K562 (cell line): Measurements from ENCODE around the gene ZNF17. TPM values are rescaled to one million over a fixed set of nuclear protein-coding genes. Genes with fewer than 3 reads are reported as not detected.

Experiments used
- AFF1 ChIP-seq, 2 experiments: fragments of 450-650 bp; IDR thresholded peaks; 2 replicates each; pipeline ENCODE4 v1.6.1; 2018; ENCODE audit warnings: mild to moderate bottlenecking in 2 of 2, low read depth in 1 of 2; ENCODE audit not compliant: partially characterized antibody in 2 of 2
- ATF6 ChIP-seq: sonication (generic); formaldehyde crosslinking; IDR thresholded peaks from 2 replicates; pipeline ENCODE4 v1.4.0; 2020; ENCODE audit warnings: mild to moderate bottlenecking, missing genetic modification reagents
- CXXC5 ChIP-seq: fragments of 250-450 bp; sonication (Bioruptor Pico); IDR thresholded peaks from 2 replicates; pipeline ENCODE4 v1.8.0; 2022; ENCODE audit warnings: inconsistent platforms, mild to moderate bottlenecking, moderate library complexity
- E2F6 ChIP-seq, 2 experiments: IDR thresholded peaks; 2 replicates each; pipeline ENCODE4 v1.6.1; 2011; ENCODE audit warnings: borderline replicate concordance in 1 of 2, control low read depth in 1 of 2, low read depth in 1 of 2, low read length in 1 of 2, mild to moderate bottlenecking in 1 of 2, mixed read lengths in 1 of 2, moderate library complexity in 1 of 2; ENCODE audit not compliant: insufficient read depth in 1 of 2, insufficient read length in 1 of 2, poor library complexity in 1 of 2, severe bottlenecking in 1 of 2; ENCODE audit errors: extremely low read depth in 1 of 2
- ESRRA ChIP-seq: fragments of 450-650 bp; IDR thresholded peaks from 2 replicates; pipeline ENCODE4 v1.6.1; 2014; ENCODE audit warnings: low read depth, mild to moderate bottlenecking, moderate library complexity, borderline replicate concordance
- ETV1 ChIP-seq: fragments of 450-650 bp; conservative IDR thresholded peaks from 2 replicates; pipeline ENCODE4 v1.6.1; 2016; ENCODE audit warnings: missing genetic modification characterization, control low read depth, low read depth, missing compliant biosample characterization
- EZH2 ChIP-seq: IDR thresholded peaks from 2 replicates; pipeline ENCODE4 v1.6.1; 2012; ENCODE audit warnings: low read depth, mild to moderate bottlenecking, inconsistent platforms, low read length, borderline replicate concordance
- GABPB1 ChIP-seq: sonication (generic); formaldehyde crosslinking; IDR thresholded peaks from 2 replicates; pipeline ENCODE4 v1.8.0; 2022; ENCODE audit warnings: mild to moderate bottlenecking, missing genetic modification reagents
- MEF2A ChIP-seq: IDR thresholded peaks from 2 replicates; pipeline ENCODE4 v1.6.1; 2011; ENCODE audit warnings: low read depth, mild to moderate bottlenecking, low read length, moderate library complexity; ENCODE audit not compliant: control insufficient read depth
- MEIS2 ChIP-seq: fragments of 450-650 bp; IDR thresholded peaks from 2 replicates; pipeline ENCODE4 v1.6.1; 2014; ENCODE audit warnings: mild to moderate bottlenecking; ENCODE audit not compliant: partially characterized antibody
- NBN ChIP-seq: fragments of 450-650 bp; IDR thresholded peaks from 2 replicates; pipeline ENCODE4 v1.6.1; 2016; ENCODE audit warnings: low read depth, mild to moderate bottlenecking
- NCOA1 ChIP-seq: fragments of 450-650 bp; IDR thresholded peaks from 2 replicates; pipeline ENCODE4 v1.6.1; 2016; ENCODE audit warnings: low read depth
- NCOA2 ChIP-seq, 2 experiments: fragments of 450-650 bp; IDR thresholded peaks; 2 replicates each; pipeline ENCODE4 v1.6.1; 2018; ENCODE audit warnings: mild to moderate bottlenecking in 2 of 2, moderate library complexity in 1 of 2; ENCODE audit not compliant: partially characterized antibody in 2 of 2
- NFIX ChIP-seq: fragments of 250-450 bp; sonication (Bioruptor Pico); IDR thresholded peaks from 2 replicates; pipeline ENCODE4 v1.4.0; 2020; ENCODE audit warnings: low read depth, mild to moderate bottlenecking, moderate library complexity
- POLR2A ChIP-seq: fragments of 450-650 bp; conservative IDR thresholded peaks from 2 replicates; pipeline ENCODE4 v1.6.1; 2016
- POLR2G ChIP-seq: fragments of 200-400 bp; formaldehyde crosslinking; IDR thresholded peaks from 2 replicates; pipeline ENCODE4 v1.6.1; 2017; ENCODE audit warnings: low read depth, mild to moderate bottlenecking, antibody characterized with exemption, low read length, moderate library complexity
- SIX5 ChIP-seq, 2 experiments: IDR thresholded peaks; 2 replicates each; pipeline ENCODE4 v1.6.1; 2011; ENCODE audit warnings: low read length in 2 of 2, borderline replicate concordance in 1 of 2, low read depth in 1 of 2, mild to moderate bottlenecking in 1 of 2, moderate library complexity in 1 of 2; ENCODE audit not compliant: insufficient read depth in 1 of 2
- SMARCE1 ChIP-seq: fragments of 450-650 bp; IDR thresholded peaks from 2 replicates; pipeline ENCODE4 v1.7.1; 2016; ENCODE audit warnings: mild to moderate bottlenecking
- SP1 ChIP-seq: sonication (generic); formaldehyde crosslinking; IDR thresholded peaks from 2 replicates; pipeline ENCODE4 v1.8.1; 2022; ENCODE audit warnings: mild to moderate bottlenecking, missing genetic modification reagents
- TBP ChIP-seq: optimal IDR thresholded peaks from 2 replicates; pipeline ENCODE3; 2011; ENCODE audit warnings: low read depth, low read length, improper control_type of control experiment
- polyA plus RNA-seq, 8 experiments: library from polyadenylated mRNA; depleted of rRNA in 4 of 8; stranded (reverse) in 5 of 8; unstranded in 3 of 8; fragments of >200 nt; fragmentation: Nextera tagmentation in 2 of 8; fragmentation: Illumina TruSeq in 1 of 8; extraction: Ambion mirVana in 2 of 8; extraction: Trizol in 1 of 8; gene quantifications; 2 replicates each; pipeline versions ENCODE4 v1.2.1 to v1.2.3, GENCODE V29; 2011 to 2014; ENCODE audit warnings: inconsistent platforms in 1 of 8, missing spikeins in 1 of 8
- total RNA-seq, 7 experiments: library from RNA; depleted of rRNA in 6 of 7; stranded (reverse); fragments of >200 nt in 6 of 7; fragmentation: Illumina TruSeq in 2 of 7; extraction: Trizol in 2 of 7; gene quantifications; 2 replicates each; pipeline versions ENCODE4 v1.2.1 to v1.2.3, GENCODE V29; 2011 to 2021; ENCODE audit warnings: low replicate concordance in 1 of 7

The ZNF17 gene
- total and polyA plus RNA-seq, 9 of the 15 experiments (the other 6 are each of a cell fraction or from before 2014, with no cell fraction given), result 5.3 to 8.6 (median 6.5) TPM

- no peak for TF ChIP-seq MEF2A
- TF ChIP-seq NBN, result peak; percentile 68; the same call in 1 of the 2 replicates
- TF ChIP-seq AFF1 (IDR thresholded peaks at IDR 0.05; ENCODE audit: low read depth in 1 of 2, partially characterized antibody in 2 of 2), result peak in 1 of 2 experiments; percentile 57
- TF ChIP-seq SMARCE1, result no peak
- TF ChIP-seq SP1 (CRISPR knock-in tag), result peak; percentile 39; the same call in 1 of the 2 replicates
- peak; percentile 29; the same call in 1 of the 2 replicates for TF ChIP-seq ESRRA
- peak in 1 of 2 experiments; percentile 55; a peak in 2 of 4 replicates for TF ChIP-seq SIX5 (IDR thresholded peaks at IDR 0.05; ENCODE audit: borderline replicate concordance in 1 of 2, insufficient read depth in 1 of 2, low read depth in 1 of 2, low read length in 2 of 2)
- TF ChIP-seq E2F6 (IDR thresholded peaks at IDR 0.05; ENCODE audit: borderline replicate concordance in 1 of 2, extremely low read depth in 1 of 2, insufficient read depth in 1 of 2, insufficient read length in 1 of 2, low read depth in 1 of 2, low read length in 1 of 2, poor library complexity in 1 of 2, severe bottlenecking in 1 of 2), result peak in 1 of 2 experiments; percentile 61
- TF ChIP-seq NFIX (CRISPR knock-in tag), result no peak
- peak; percentile 25 for TF ChIP-seq TBP
- TF ChIP-seq POLR2A, result peak; percentile 53; the same call in 1 of the 2 replicates
- TF ChIP-seq GABPB1 (CRISPR knock-in tag), result peak; percentile 96
- TF ChIP-seq ETV1 (tag), result peak; percentile 37; the same call in 1 of the 2 replicates
- peak; percentile 99 for TF ChIP-seq CXXC5 (CRISPR knock-in tag)
- TF ChIP-seq NCOA1, result peak; percentile 84
- TF ChIP-seq ATF6 (CRISPR knock-in tag), result no peak
- TF ChIP-seq NCOA2 (IDR thresholded peaks at IDR 0.05; ENCODE audit: partially characterized antibody in 2 of 2), result no peak
- TF ChIP-seq POLR2G, result peak; percentile 58
- TF ChIP-seq EZH2, result no peak
- peak; percentile 32 for TF ChIP-seq MEIS2
Observed at GRCh38 chr19:57362997-57363687, 47.8 kb upstream of the ZNF17 start, which contains the start of the genes TRAPPC2B and ZNF547 (continued).
